IPS DF 4.7 (cell line): ENCODE measurements around the gene HACD1.
"Not testable (repeated sequence)": the region's sequence is repeated elsewhere in the genome, so short reads cannot be mapped to it uniquely, and the experiment has no call there.

Experiments used
- DNase-seq: peaks from one replicate; pipeline ENCODE4 v3.0.0-alpha.2; 2013; ENCODE audit warnings: low spot score; ENCODE audit errors: extremely low read depth

HACD1 gene

DNA sequence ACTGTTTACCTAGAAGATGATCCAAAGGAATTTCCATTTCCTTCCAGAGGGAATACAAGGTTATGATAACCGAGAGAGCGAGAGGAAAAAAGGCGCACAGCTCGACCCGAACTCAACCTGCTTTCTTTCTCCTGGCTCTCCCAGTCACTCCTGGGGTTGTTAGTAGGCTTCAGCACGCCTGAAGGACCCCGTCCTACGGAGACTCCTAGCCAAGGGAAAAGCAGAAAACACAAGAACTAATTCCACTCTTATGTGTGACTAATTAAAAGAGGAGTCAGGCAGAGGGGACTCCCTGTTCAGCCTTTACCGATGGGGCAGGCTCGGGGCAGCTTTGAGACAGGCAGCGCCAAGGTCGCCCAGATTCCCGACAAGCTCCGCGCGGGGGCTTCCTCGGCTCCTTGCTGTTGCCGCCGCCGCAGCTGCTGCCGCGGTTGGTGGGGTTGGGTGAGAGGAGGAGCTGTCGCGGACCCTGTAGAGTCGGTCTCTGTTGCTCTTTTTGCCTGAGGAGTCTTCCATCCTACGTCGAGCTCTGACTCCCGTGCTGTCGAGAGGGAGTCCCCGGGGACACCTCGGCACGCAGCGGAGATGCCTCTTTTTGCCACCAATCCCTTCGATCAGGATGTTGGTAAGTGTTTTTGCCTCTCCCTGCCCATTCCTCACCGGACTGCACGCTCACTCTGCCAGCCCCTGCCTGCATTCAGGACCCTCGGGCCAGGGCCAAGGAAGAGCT, 26.7 kb upstream of the HACD1 start, which contains the start of gene STAM:
Gene STAM (plus strand): TSS at position 397 of the 730 bp plus-strand sequence. CDS start 189 bp downstream, at position 586.
- peak; percentile 44 for DNase-seq

DNA sequence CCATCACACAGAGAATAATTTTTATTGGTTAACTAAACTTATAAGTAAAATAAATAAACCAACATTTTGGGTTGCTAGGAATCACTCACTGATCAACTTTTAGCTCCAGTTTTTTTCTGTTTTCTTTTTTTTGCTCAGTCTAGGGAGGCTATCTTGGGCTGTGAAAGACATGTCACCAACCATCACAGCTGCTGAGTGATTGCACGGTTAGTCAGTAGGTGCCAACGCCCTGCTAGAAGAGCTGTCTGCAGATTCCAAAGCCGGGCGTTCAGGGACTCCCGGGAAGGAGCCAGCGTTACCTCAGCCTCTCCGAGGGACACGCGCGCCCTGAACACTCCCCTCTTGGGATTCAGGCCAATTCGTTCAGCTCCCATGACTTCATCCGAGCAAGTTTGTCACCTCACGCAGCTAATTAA, 26.2 kb upstream of the HACD1 start:
- no peak for DNase-seq

DNA sequence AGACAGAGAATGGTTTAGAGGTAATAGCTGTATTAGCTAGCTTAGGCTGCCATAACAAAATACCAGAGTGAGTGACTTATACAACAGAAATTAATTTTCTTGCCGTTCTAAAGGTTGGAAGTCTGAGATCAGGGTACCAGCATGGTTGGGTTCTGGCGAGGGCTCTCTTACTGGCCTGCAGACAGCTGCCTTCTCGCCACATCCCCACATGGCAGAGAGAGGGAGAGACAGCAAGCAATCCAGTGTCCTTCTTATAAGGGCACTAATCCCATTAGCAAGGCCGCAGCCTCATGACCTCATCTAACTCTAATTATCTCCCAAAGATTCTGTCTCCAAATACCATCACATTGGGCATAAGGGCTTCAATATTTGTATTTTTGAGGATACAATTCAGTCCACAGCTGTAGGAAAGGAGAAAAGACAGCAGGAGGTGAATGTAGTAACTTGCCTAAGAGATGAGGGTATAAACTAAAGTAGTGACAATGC, 23.2 kb upstream of the HACD1 start:
- no peak for DNase-seq

DNA sequence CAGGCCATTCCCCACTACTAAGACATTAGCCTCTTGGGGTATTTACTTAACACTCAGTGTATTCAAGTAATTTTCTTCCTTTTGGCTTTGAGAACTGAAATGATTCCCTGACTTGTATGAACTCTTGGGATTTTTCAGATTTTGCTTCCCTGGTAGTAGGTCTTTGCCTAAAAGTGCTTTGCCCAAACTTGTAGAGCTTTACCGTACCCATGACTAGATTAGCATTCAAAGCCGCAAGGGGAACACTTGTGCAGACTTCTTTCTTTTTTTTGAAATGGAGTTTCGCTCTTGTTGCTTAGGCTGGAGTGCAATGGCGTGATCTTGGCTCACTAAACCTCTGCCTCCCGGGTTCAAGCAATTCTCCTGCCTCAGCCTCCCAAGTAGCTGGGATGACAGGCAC, 20.7 kb upstream of the HACD1 start:
- no peak for DNase-seq

DNA sequence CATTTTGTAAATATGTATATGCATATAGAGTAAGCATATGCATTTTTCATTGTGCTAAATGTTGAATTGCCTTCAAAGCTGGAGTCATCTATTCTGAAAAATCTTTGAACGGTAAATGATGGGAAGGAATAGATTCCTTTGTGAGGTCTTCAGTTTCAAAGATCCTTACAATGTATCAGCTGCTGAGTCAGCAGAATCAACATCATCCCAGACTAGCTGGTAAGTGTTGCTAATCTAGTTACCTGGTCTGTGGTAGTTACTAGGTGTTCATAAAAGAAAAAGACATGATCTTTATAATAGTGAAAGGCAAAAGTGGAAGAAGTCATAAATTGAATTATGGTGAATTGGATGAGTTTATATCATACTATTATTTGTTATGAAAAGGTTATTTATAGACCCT, 16.2 kb upstream of the HACD1 start:
- DNase-seq: no peak

DNA sequence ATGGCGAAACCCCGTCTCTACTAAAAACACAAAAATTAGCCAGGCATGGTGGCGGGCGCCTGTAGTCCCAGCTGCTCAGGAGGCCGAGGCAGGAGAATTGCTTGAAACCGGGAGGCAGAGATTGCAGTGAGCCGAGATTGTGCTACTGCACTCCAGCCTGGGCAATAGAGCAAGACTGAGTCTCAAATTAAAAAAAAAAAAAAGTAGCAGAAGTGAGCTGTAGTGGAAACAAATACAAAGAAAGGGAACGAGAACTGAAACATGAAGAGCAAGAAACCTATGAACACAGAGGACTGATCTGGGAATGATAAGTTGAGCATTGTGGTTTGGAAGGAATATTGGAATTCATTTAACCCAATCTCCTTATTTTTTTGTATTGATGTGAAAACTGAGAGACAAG, 15.4 kb upstream of the HACD1 start:
- not testable (repeated sequence) for DNase-seq

DNA sequence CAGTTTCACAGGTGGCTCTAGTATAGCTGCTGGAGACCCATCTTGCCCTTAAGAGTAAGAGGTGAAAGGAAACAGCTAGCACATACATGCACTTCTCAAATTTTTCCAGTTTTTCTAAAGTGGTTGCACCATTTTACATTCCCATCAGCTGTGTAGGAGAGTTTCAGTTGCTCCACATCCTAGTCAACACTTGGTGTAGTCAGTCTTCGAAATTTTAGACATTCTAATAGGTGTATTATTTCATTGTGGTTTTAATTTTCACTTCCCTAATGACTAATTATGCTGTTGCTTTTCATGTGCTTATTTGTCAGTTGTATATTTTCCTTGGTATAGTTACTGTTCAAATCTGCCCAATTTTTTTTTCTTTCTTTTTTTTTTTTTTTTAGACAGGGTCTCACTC, 9.5 kb upstream of the HACD1 start:
- DNase-seq: no peak

DNA sequence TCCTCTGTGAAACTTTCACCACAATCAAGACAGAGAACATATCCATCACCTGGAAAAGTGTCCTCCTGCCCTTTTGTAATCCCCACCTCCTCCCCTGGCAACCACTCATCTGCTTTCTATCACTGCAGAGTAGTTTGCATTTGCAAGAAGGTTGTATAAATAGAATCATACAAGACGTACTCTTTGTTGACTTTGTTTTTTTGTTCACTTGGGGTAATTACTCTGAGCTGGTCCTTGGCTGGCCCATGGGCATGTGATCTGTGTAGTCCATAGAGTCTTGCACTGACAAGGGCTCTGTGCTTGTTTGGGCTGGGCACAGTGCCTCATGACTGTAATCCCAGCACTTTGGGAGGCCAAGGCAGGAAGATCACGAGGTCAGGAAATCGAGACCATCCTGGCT, 7.8 kb upstream of the HACD1 start:
- no peak for DNase-seq

DNA sequence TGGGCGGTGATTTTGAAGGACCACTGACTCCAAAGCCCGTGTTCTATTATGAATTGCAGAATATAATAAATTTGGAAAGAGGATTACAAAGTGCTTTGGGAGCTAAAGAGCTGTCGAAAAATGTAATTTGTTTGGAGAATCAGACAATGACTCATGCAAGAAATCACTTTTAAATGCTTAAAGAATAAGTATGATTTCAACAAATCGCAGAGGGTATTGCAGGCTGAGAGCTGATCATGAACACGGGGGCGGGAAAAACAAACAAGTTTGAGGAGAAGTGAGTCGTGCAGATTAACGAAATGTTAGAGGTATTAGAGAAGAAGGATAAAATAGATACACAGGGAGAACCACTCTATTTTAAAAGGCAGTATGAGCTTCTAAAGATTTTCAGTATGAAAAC, 4.9 kb upstream of the HACD1 start:
- DNase-seq: no peak

DNA sequence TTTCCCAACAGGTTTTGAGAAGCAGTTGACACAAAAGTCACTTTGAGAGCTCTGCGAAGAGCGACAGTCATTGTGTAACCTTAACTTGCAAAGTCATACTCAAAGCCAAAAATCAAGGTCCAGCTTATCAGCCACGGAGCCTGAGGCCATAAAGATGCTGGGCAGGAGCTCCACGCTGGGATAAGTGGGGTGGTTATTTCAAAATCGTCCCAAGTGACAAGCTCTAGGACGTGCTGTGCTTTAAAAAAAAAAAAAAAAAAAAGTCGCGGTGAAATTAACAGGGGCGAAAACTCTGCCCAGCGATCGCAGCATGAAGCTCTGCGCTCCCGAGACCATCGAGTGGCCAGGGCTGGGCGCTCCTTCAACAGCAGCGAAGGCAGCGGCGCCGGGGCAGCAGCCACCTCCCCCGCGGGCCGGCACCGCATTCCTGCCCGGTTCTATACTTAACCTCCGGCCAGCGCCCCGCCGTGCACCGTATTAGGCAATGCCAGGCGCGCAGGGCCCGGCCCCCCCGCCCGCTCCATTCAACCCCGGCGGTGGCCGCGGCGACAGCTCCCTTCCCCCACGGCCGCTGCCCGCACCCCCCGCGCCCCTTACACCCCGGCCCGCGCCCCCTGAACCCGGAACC, 657 bp downstream of the HACD1 start:
- no peak for DNase-seq

DNA sequence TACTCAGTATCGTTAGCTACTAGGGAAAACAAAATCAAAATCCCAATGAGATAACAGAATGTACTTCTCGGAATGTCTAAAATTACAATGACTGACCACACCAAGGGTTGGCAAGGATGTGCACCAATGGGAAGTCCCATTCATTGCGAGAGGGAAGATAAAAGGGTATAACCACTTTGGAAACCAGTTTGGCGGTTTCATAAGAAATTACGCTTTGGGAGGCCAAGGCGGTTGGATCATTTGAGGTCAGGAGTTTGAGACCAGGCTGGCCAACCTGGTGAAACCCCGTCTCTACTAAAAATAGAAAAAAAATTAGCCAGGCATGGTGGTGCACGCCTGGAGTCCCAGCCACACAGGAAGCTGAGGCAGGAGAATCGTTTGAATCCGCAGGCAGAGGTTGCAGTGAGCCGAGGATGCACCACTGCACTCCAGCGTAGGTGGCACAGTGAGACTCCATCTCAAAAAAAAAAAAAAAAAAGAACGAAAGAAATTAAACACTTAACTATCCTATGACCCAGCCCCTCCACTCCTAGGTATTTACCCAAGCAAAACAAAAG, 7.6 kb downstream of the HACD1 start:
- DNase-seq: no peak

DNA sequence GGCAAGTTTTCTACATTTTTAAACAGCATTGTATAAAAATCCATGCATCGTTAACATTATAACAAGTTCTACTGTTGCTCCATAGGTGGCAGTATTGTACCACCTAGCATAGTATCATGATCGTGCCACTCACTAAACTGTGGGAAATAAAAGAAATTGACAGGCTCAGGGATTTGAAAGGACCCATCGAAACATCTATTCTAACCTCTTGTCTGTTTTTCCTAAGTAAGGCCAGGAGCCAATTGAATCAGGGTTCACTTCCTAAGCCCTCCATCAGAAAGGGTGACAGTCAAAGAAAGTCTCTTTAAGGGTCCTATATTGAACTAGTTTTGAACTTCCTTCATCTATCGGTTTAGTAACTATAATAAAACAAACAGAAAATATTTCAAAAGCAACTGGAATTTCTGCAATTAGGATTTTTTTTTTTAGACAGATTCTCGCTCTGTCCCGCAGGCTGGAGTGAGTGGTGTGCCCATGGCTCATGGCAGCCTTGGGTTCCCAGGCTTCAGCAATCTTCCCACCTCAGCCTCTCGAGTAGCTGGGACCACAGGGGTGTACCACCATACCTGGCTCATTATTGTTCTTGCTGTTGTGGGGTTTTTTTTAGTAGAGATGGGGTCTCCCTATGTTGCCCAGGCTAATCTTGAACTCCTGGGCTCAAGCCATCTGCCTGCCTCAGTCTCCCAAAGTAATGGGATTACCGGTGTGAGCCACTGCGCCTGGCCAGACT, 9.4 kb downstream of the HACD1 start:
- DNase-seq: no peak

DNA sequence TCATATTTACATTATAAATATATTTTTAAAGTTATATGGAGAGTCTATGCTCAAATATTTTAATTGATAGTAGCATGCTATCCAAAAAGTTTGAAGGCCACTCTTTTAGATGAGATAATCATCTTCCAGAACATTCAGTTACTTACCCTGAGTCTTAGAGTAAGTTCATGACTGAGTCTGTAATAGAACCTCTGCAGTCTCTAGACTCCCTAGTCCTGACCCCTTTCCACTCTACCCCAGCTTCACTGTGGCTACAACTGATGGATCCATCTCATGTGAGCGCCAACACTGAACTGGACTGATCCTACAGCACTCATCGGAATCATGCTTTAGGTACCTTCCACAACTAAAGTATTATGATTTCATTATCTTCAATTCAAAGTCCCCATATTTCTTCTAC, 10.1 kb downstream of the HACD1 start:
- DNase-seq: no peak

DNA sequence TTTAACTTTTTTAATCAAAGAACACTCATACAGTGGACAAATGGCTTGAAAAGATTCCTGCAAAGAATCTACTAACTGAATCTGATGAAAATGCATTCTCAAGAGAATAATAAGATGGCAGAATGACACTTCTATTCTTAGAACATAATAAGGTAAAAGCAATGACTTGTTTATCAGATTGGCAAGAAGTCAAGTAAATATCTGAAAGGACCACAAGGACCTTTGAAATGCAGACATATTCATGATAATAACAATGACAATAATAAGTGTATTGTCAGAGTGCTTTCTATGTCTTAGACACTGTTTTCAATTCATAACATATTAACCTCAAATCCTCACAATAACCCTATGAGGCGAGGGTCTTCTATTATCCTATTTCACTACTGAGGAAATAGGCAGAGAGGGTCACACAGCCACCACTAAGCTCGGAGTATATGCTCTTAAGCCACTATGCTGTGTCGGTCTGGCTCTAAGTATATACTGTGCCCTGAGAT, 10.6 kb downstream of the HACD1 start:
- no peak for DNase-seq

DNA sequence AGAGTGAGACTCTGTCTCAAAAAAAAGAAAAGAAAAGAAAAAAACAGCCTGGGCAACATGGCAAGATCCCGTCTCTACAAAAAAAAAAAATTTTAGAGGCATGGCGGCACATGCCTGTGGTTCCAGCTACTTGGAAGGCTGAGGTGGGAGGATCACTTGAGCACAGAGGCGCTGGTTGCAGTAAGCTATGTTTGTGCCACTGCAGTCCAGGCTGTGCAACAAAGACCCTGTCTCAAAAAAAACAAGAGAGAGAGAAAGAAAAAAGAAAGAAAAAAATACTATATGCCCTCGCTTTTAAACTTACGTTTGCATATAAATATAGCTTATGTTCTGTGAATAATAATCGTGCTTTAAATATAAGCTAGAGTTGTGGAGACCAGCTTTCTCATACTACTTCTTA, 11.2 kb downstream of the HACD1 start:
- DNase-seq: no peak

DNA sequence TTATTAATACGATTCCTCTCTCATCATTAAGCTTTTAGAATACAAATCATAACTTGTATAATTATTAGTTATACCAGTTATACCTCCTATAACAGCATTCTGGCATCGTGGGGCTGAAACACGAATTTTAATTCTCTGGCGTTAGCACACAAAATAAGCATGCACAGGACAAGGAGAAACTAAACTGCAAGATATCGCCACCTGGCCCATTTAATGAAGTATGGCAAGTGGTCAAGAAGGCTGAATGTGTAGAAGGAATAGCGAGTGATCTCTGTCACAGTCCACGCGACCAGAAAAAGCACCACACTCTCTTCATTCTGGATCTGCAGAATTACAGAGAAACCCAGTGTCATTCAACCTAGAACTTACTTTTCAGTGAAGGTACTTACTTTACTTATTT, 18.1 kb downstream of the HACD1 start:
- DNase-seq: no peak

DNA sequence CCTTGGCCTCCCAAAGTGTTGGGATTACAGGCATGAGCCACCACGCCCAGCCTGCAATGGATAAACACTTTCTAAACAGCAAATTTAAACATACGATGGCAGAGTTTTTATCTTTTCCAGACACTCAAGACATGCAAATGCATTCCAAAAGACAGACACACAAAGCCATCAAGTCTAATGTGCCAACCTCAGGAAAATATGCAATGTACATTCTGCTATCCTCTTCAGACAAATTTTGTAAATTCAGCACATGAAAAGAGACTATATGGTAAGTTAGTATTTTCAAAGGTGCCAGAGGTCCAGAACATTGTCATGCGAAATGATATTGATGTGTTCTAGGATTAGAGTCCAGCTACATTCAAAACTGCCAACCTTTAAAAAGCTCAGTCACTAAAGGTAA, 19.8 kb downstream of the HACD1 start:
- DNase-seq: no peak

DNA sequence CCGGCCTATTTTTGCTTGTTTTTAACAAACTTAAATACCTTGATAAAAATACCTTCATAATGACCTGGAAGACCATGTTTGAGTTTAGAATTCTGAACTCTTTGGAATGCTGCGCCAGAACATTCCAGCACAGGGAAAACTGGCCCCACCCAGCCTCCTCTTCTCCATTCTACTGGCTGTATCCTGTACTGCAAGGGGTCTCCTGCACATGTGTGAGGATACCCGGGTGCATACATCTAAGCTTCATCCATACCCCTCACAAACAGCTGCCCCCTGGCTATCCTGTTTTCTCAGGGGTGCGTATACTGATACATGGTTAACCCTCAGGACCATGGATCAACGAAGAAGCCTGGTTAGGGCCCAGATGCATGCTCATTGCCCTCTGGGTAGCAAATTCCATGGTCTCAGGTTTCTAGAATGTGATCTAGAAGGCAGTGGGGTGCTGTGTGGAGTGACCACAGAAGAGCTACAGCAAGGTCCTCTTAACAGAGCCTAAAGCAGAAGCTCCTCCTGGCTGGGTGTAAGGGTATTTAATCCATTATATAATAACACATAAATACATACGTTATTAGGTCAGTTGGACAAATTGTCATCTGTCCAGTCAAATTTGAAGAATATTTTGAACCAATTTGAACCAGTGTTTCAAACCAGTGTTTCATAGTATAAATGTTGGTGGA, 26.1 kb downstream of the HACD1 start:
- no peak for DNase-seq

DNA sequence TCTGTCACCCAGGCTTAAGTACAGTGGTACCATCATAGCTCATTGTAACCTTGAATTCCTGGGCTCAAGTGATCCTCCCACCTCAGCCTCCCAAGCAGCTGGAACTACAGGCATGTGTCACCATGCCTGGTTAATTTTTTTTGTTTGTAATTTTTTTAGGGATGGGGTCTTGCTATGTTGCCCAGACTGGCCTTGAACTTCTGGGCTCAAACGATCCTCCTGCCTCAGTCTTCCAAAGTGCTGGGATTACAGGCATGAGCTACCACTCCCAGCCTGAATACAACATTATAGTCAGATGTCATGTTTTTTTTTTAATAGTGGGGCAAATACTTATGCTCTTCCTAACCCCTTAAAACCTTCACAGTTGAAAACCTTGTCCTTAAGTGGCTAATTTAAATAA, 27.9 kb downstream of the HACD1 start:
- not testable (repeated sequence) for DNase-seq

DNA sequence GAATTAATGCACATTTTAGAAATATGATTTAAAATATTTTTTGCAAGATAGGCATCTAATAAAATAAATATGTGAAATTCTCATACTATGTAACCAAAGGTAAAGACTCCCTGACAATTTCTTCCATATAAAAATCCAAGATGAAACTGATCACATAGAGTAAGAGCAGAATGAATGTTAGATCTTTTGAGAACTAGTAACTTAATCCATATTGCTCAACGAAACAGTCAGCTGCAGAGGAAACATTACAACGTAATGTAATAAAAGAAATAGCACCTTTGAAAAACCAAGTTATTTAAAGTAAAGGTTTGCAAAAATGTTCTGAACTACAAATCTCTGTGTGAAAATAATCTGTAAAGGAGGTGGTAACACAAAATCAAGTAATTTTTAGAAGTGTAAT, 28.8 kb downstream of the HACD1 start:
- no peak for DNase-seq

DNA sequence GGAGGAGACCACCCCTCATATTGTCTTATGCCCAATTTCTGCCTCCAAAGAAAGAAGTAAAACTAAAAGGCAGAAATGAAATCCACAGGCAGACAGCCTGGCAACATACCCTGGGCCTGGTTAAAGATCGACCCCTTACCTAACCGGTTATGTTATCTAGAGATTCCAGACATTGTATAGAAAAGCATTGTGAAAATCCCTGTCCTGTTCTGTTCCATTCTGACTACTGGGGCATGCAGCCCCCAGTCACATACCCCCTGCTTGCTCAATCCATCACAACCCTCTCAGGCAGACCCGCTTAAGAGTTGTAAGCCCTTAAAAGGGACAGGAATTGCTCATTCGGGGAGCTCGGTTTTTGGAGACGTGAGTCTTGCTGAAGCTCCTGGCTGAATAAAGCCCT, 29.9 kb downstream of the HACD1 start:
- not testable (repeated sequence) for DNase-seq
